Stimulated activated CD8-positive, alpha-beta memory T cell treated with anti-CD3 and anti-CD28 coated beads, Interleukin-7, amount 100 ng/mL, for 4 hours (primary cell): ENCODE results near the gene PRTN3.

Source experiments
- DNase-seq, 2 donors: peaks; one replicate each; pipeline ENCODE4 v3.0.0-alpha.2; 2020; ENCODE audit warnings: low read depth in 2 of 2

The PRTN3 gene

GRCh38 chr19:803099-803561 lies 37.7 kb upstream of the PRTN3 start:
- DNase-seq, result no peak

DNA sequence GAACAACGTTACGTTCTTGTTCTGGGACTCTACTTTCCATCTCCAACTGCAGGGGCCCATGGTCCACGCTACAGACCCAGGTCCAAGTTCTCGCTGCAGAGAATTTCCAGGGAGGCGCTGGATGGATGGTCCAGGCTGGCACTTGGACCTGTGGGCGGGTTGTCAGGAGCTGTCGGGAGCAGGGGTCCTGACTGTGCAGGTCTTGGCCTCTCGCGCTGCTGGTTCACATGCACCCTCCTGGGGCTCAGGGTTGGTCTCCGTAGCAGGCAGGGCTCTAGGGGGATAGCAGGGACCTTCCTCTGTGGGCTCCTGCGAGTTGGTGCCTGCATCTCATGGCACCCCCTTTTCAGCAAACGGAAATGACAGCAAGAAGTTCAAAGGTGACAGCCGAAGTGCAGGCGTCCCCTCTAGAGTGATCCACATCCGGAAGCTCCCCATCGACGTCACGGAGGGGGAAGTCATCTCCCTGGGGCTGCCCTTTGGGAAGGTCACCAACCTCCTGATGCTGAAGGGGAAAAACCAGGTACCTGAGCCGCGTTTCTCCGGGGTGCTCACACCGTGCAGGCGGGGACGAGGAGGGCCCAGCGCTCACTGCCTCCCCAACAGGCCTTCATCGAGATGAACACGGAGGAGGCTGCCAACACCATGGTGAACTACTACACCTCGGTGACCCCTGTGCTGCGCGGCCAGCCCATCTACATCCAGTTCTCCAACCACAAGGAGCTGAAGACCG lies 36.9 kb upstream of the PRTN3 start:
- no peak for DNase-seq

GRCh38 chr19:804419-805165 lies 36.2 kb upstream of the PRTN3 start:
- DNase-seq, result no peak

DNA sequence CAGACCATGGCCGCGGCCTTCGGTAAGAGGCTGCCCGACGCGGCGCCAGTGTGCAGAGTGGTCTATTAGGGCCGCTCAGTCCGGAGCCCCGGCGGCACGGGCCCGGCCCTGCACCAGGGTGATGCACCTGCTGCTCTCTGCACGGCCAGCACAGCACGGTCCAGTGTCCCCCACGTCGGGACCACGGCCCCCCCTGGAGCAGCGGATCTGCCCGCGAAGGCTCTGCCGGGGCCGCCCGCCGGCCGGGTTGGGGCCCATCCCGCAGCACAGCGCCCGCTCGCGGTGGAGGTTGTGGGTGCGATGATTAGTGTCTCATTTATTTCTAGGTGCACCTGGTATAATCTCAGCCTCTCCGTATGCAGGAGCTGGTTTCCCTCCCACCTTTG lies 35.6 kb upstream of the PRTN3 start:
- no peak for DNase-seq

DNA sequence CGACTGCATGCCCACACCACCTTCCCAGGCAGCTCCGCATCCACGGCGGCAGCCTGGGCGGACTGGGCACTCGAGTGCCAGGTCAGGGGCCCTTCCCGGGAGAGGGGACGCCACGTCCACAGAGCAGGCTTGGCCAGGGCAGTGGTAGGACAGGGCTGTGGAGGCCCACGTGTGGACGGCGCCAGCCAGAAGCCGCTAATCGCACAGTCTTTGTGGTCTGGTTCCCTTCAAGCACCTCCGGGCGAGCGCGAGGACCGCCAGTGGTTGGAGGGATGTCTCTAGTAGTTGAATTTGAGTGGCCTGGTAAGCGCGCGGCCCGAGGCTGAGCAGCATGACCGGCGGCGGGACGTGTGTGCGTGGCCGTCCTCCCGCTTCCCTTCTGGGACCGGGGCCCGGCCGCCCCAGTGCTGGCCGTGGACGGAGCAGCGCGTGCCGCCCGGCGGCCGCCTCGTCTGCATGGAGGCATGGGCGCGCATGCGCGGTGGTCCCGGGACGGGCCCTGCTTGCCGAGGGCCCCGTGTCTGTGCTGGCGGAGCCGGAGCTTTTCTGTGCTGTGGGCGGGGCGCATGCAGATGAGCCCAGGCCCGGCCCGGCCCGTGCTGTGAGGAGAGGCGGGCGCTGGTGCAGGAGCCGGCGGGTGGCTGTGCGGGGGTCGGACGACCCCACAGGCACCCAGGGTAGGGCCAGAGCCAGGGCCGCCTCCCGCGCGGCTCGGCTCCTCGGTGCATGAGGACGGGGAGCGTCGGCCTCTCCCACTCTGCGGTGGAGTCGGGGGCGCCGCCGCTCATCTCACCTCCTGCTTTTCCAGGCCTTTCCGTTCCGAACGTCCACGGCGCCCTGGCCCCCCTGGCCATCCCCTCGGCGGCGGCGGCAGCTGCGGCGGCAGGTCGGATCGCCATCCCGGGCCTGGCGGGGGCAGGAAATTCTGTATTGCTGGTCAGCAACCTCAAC lies 34.9 kb upstream of the PRTN3 start:
- no peak for DNase-seq

- DNase-seq, result no peak
Measured at GRCh38 chr19:806815-807421, 33.9 kb upstream of the PRTN3 start.

GRCh38 chr19:807627-808422 lies 33.0 kb upstream of the PRTN3 start:
- DNase-seq, result no peak

GRCh38 chr19:808423-808775 lies 32.4 kb upstream of the PRTN3 start:
- no peak for DNase-seq

DNA sequence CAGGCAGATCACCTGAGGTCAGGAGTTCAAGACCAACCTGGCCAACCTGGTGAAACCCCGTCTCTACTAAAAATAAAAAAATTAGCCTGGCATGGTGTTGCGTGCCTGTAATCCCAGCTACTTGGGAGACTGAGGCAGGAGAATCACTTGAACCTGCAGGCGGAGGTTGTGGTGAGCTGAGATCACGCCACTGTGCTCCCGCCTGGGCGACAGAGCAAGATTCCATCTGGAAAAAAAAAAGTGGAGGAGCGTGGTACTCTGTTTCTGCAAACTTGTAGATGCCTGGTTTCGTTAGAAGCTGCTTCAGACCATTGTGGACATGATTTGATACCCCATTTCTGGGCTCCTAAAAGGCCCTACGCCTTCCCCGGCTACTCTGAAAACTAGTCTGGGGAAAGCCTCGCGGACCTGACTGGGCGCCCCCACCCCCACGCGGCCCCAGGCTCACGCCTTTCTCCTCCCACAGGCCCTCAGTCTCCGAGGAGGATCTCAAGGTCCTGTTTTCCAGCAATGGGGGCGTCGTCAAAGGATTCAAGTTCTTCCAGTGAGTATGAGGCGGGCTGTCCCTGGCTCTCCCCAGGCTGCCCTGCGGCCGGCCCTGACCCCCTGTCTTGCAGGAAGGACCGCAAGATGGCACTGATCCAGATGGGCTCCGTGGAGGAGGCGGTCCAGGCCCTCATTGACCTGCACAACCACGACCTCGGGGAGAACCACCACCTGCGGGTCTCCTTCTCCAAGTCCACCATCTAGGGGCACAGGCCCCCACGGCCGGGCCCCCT lies 30.5 kb upstream of the PRTN3 start:
- no peak for DNase-seq

- DNase-seq, result no peak
Measured at GRCh38 chr19:810883-811489, 29.8 kb upstream of the PRTN3 start.

DNA sequence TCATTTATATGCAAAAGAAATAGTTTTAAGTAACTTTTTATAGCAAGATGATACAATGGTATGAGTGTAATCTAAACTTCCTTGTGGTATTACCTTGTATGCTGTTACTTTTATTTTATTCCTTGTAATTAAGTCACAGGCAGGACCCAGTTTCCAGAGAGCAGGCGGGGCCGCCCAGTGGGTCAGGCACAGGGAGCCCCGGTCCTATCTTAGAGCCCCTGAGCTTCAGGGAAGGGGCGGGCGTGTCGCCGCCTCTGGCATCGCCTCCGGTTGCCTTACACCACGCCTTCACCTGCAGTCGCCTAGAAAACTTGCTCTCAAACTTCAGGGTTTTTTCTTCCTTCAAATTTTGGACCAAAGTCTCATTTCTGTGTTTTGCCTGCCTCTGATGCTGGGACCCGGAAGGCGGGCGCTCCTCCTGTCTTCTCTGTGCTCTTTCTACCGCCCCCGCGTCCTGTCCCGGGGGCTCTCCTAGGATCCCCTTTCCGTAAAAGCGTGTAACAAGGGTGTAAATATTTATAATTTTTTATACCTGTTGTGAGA lies 29.2 kb upstream of the PRTN3 start:
- DNase-seq, result no peak

- DNase-seq, result no peak
Measured at GRCh38 chr19:812049-812746, 28.6 kb upstream of the PRTN3 start.

- DNase-seq, result no peak
Measured at GRCh38 chr19:812747-813218, 28.0 kb upstream of the PRTN3 start.

GRCh38 chr19:813219-814151 lies 27.3 kb upstream of the PRTN3 start:
- no peak for DNase-seq

GRCh38 chr19:814152-815078 lies 26.4 kb upstream of the PRTN3 start:
- no peak for DNase-seq

GRCh38 chr19:815079-815774 lies 25.6 kb upstream of the PRTN3 start:
- no peak for DNase-seq
